Nucleus accumbens (tissue), 56 donors: Measurements from ENCODE around the gene SRF.
A peak's percentile ranks its signal among the peaks of the same experiment; 100 is the strongest.
"Not testable (repeated sequence)": the region's sequence is repeated elsewhere in the genome, so short reads cannot be mapped to it uniquely, and the experiment has no call there.

ENCODE experiments used
- DNase-seq, 56 donors: peaks; one replicate each; lab custom pipeline; 2025; lab: John Stamatoyannopoulos, UW

SRF gene

GRCh38 chr6:43170931-43171706 is at the start of gene SRF:
Gene SRF (plus strand): TSS chr6:43171269. CDS start chr6:43171657, 388 bp downstream.
- DNase-seq = peak; percentile 74 to 100 (median 98)

- DNase-seq = no peak
Observed at GRCh38 chr6:43122146-43122545, 48.9 kb upstream of the SRF start.

GRCh38 chr6:43123461-43124314 is 47.4 kb upstream of the SRF start:
- peak in 19 of 56 donors; percentile 2 to 40 (median 16) for DNase-seq

- DNase-seq = no peak
Observed at GRCh38 chr6:43124481-43124880, 46.6 kb upstream of the SRF start.

- no peak for DNase-seq
Observed at GRCh38 chr6:43125119-43125518, 46.0 kb upstream of the SRF start.

GRCh38 chr6:43125555-43125954 is 45.5 kb upstream of the SRF start:
- DNase-seq = no peak

GRCh38 chr6:43127180-43127579 is 43.9 kb upstream of the SRF start:
- DNase-seq = no peak

GRCh38 chr6:43127877-43128276 is 43.2 kb upstream of the SRF start:
- no peak for DNase-seq

GRCh38 chr6:43128926-43129325 is 42.1 kb upstream of the SRF start:
- DNase-seq = no peak

GRCh38 chr6:43129434-43130194 is 41.5 kb upstream of the SRF start:
- no peak for DNase-seq

GRCh38 chr6:43130429-43130828 is 40.6 kb upstream of the SRF start:
- no peak for DNase-seq

GRCh38 chr6:43131379-43131778 is 39.7 kb upstream of the SRF start:
- DNase-seq = not testable (repeated sequence)

- no peak for DNase-seq
Observed at GRCh38 chr6:43138267-43138666, 32.8 kb upstream of the SRF start.

- not testable (repeated sequence) for DNase-seq
Observed at GRCh38 chr6:43139973-43140372, 31.1 kb upstream of the SRF start.

GRCh38 chr6:43141644-43142043 is 29.4 kb upstream of the SRF start:
- no peak for DNase-seq

- no peak for DNase-seq
Observed at GRCh38 chr6:43142101-43142500, 29.0 kb upstream of the SRF start.

- peak in 52 of 56 donors; percentile 7 to 86 (median 60) for DNase-seq
Observed at GRCh38 chr6:43143235-43144128, 27.6 kb upstream of the SRF start.

GRCh38 chr6:43144879-43145278 is 26.2 kb upstream of the SRF start:
- DNase-seq = no peak

GRCh38 chr6:43146261-43146660 is 24.8 kb upstream of the SRF start:
- DNase-seq = no peak
